HUES64 (cell line): ENCODE data around the gene FAM236C.
"Not testable (repeated sequence)": the region's sequence is repeated elsewhere in the genome, so short reads cannot be mapped to it uniquely, and the experiment has no call there.

Source experiments
- H3K27ac ChIP-seq: 2 replicates; pipeline ENCODE4 v1.7.0; 2013; ENCODE audit warnings: low read depth, low read length, inconsistent platforms
- H3K27me3 ChIP-seq: 2 replicates; pipeline ENCODE4 v1.6.1; 2013; ENCODE audit warnings: mild to moderate bottlenecking, low read length; ENCODE audit not compliant: insufficient read depth
- H3K36me3 ChIP-seq: 2 replicates; pipeline ENCODE4 v1.6.1; 2013; ENCODE audit warnings: mild to moderate bottlenecking, low read length; ENCODE audit not compliant: insufficient read depth
- H3K4me1 ChIP-seq: 2 replicates; pipeline ENCODE4 v1.6.1; 2013; ENCODE audit warnings: mild to moderate bottlenecking, low read length, moderate library complexity; ENCODE audit not compliant: insufficient read depth
- H3K4me3 ChIP-seq: 2 replicates; pipeline ENCODE4 v1.5.1; 2013; ENCODE audit warnings: mild to moderate bottlenecking, low read length, moderate library complexity
- H3K9ac ChIP-seq: 2 replicates; pipeline ENCODE4 v1.6.1; 2013; ENCODE audit warnings: mild to moderate bottlenecking, low read depth, low read length
- H3K9me3 ChIP-seq: 2 replicates; pipeline ENCODE4 v1.6.1; 2013; ENCODE audit warnings: low read depth, low read length; ENCODE audit not compliant: insufficient read depth
- WGBS: fragments of 150-250, 120-280 bp; methylation state at CpG from one replicate; pipeline ENCODE4 v1.1.7; 2013; ENCODE audit warnings: missing lambda C conversion rate; 5-methylcytosine and 5-hydroxymethylcytosine counted together

The FAM236C gene

DNA sequence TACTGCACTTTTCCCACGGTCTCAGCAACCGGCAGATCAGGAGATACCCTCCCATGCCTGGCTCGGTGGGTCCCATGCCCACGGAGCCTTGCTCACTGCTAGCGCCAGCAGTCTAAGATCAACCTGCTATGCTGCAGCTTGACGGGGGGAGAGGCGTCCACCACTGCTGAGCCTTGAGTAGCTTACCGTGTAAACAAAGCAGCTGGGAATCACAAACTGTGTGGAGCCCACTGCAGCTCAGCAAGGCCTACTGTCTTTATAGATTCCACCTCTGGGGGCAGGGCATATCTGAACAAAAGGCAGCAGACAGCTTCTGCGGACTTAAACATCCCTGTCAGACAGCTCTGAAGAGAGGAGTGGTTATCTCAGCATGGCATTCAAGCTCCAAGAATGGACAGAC lies 47.6 kb downstream of the FAM236C start:
- H3K9ac ChIP-seq, H3K9me3 ChIP-seq, H3K4me3 ChIP-seq, H3K27me3 ChIP-seq, H3K27ac ChIP-seq, H3K4me1 ChIP-seq, H3K36me3 ChIP-seq: not testable (repeated sequence)
- no CpG with 5 or more reads among the region's 9 CpGs for WGBS
